HEK293 (cell line): ENCODE data around the gene ARHGEF4.

ENCODE experiments used
- CTCF ChIA-PET: fragments of 350-600 bp; formaldehyde crosslinking; extraction: SDS; loops from one replicate; lab custom pipeline; 2021; ENCODE audit warnings: antibody characterized with exemption; lab: Yijun Ruan, JAX
- POLR2A ChIA-PET: fragments of 300-600 bp; formaldehyde crosslinking; extraction: SDS; loops from one replicate; lab custom pipeline; 2020; ENCODE audit warnings: antibody characterized with exemption, inconsistent platforms; lab: Yijun Ruan, JAX
- H3K27ac ChIP-seq: fragments of 200-500 bp; sonication (Bioruptor generic); 2 replicates; pipeline ENCODE4 v1.5.1; 2014; ENCODE audit warnings: low read depth, low read length, control low read depth, inconsistent platforms; ENCODE audit errors: extremely low read depth
- H3K36me3 ChIP-seq, 2 experiments: fragments of 200-500 bp in 1 of 2; sonication (Bioruptor generic) in 1 of 2; 1 replicate in 1 of 2; 2 replicates in 1 of 2; pipeline ENCODE4 v1.5.1; 2014 to 2017; ENCODE audit warnings: inconsistent platforms in 2 of 2, low read length in 2 of 2; ENCODE audit not compliant: control insufficient read depth in 2 of 2, insufficient read depth in 1 of 2
- H3K4me1 ChIP-seq: fragments of 200-500 bp; sonication (Bioruptor generic); 2 replicates; pipeline ENCODE4 v1.5.1; 2014; ENCODE audit warnings: mild to moderate bottlenecking, low read length, inconsistent platforms; ENCODE audit not compliant: control insufficient read depth, insufficient read depth
- H3K4me3 ChIP-seq: 2 replicates; pipeline ENCODE4 v1.5.1; 2011; ENCODE audit warnings: low read depth, mild to moderate bottlenecking, control low read depth, low read length, moderate library complexity
- H3K9me3 ChIP-seq: fragments of 200-500 bp; sonication (Bioruptor generic); 2 replicates; pipeline ENCODE4 v1.5.1; 2014; ENCODE audit warnings: low read depth, low read length, inconsistent platforms; ENCODE audit not compliant: control insufficient read depth, insufficient read depth
- GLI2 ChIP-seq: fragments of 450-650 bp; formaldehyde crosslinking; IDR thresholded peaks from 2 replicates; pipeline ENCODE4; 2017; ENCODE audit warnings: missing biosample characterization, missing genetic modification characterization, low read depth, borderline replicate concordance
- GLI4 ChIP-seq: fragments of 450-650 bp; formaldehyde crosslinking; IDR thresholded peaks from 2 replicates; pipeline ENCODE4 v1.5.1; 2016; ENCODE audit warnings: missing biosample characterization, missing genetic modification characterization
- HOXA7 ChIP-seq: sonication (generic); formaldehyde crosslinking; IDR thresholded peaks from 2 replicates; pipeline ENCODE4 v1.8.1; 2022; ENCODE audit warnings: missing genetic modification reagents, borderline replicate concordance
- MZF1 ChIP-seq: fragments of 450-650 bp; formaldehyde crosslinking; IDR thresholded peaks from 2 replicates; pipeline ENCODE4 v1.5.1; 2017; ENCODE audit warnings: missing biosample characterization, missing genetic modification characterization, borderline replicate concordance
- SCRT2 ChIP-seq: fragments of 450-650 bp; formaldehyde crosslinking; IDR thresholded peaks from 2 replicates; pipeline ENCODE4 v1.5.1; 2016; ENCODE audit warnings: missing biosample characterization, missing genetic modification characterization
- ZBTB20 ChIP-seq: fragments of 450-650 bp; formaldehyde crosslinking; IDR thresholded peaks from 2 replicates; pipeline ENCODE4 v1.5.1; 2016; ENCODE audit warnings: missing biosample characterization, missing genetic modification characterization
- ZBTB7A ChIP-seq: fragments of 450-650 bp; formaldehyde crosslinking; IDR thresholded peaks from 2 replicates; pipeline ENCODE4 v1.5.1; 2016; ENCODE audit warnings: low read depth, missing biosample characterization, missing genetic modification characterization
- ZFHX2 ChIP-seq: fragments of 450-650 bp; formaldehyde crosslinking; conservative IDR thresholded peaks from 2 replicates; pipeline ENCODE4 v1.5.1; 2016; ENCODE audit warnings: missing biosample characterization, missing genetic modification characterization
- ZFP3 ChIP-seq: fragments of 450-650 bp; formaldehyde crosslinking; IDR thresholded peaks from 2 replicates; pipeline ENCODE4 v1.5.1; 2016; ENCODE audit warnings: low read depth, missing biosample characterization, missing genetic modification characterization
- ZFP69B ChIP-seq: fragments of 450-650 bp; formaldehyde crosslinking; IDR thresholded peaks from 2 replicates; pipeline ENCODE4 v1.5.1; 2016; ENCODE audit warnings: missing biosample characterization, missing genetic modification characterization
- ZNF155 ChIP-seq: fragments of 450-650 bp; formaldehyde crosslinking; IDR thresholded peaks from 2 replicates; pipeline ENCODE4 v1.5.1; 2016; ENCODE audit warnings: missing biosample characterization, missing genetic modification characterization
- ZNF19 ChIP-seq: fragments of 450-650 bp; formaldehyde crosslinking; IDR thresholded peaks from 2 replicates; pipeline ENCODE4; 2016; ENCODE audit warnings: missing biosample characterization, missing genetic modification characterization, low read depth
- ZNF280C ChIP-seq: fragments of 450-650 bp; formaldehyde crosslinking; IDR thresholded peaks from 2 replicates; pipeline ENCODE4 v1.5.1; 2016; ENCODE audit warnings: missing biosample characterization, missing genetic modification characterization
- ZNF548 ChIP-seq: fragments of 450-650 bp; formaldehyde crosslinking; IDR thresholded peaks from 2 replicates; pipeline ENCODE4 v1.5.1; 2016; ENCODE audit warnings: missing biosample characterization, missing genetic modification characterization
- ZNF549 ChIP-seq: fragments of 450-650 bp; IDR thresholded peaks from 2 replicates; pipeline ENCODE4 v1.5.1; 2018; ENCODE audit warnings: missing biosample characterization, missing genetic modification characterization, mild to moderate bottlenecking, inconsistent platforms, moderate library complexity
- ZNF596 ChIP-seq: fragments of 450-650 bp; IDR thresholded peaks from 2 replicates; pipeline ENCODE4 v1.5.0; 2018; ENCODE audit warnings: missing biosample characterization, mild to moderate bottlenecking, missing genetic modification characterization, moderate library complexity
- ZNF600 ChIP-seq: fragments of 450-650 bp; formaldehyde crosslinking; IDR thresholded peaks from 2 replicates; pipeline ENCODE4 v1.5.1; 2016; ENCODE audit warnings: missing biosample characterization, missing genetic modification characterization
- ZNF660 ChIP-seq: fragments of 450-650 bp; IDR thresholded peaks from 2 replicates; pipeline ENCODE4 v1.5.1; 2018; ENCODE audit warnings: missing biosample characterization, mild to moderate bottlenecking, missing genetic modification characterization
- ZNF677 ChIP-seq: fragments of 450-650 bp; IDR thresholded peaks from 2 replicates; pipeline ENCODE4 v1.5.0; 2018; ENCODE audit warnings: missing biosample characterization, mild to moderate bottlenecking, missing genetic modification characterization, moderate library complexity
- ZNF791 ChIP-seq: fragments of 450-650 bp; formaldehyde crosslinking; IDR thresholded peaks from 2 replicates; pipeline ENCODE4 v1.5.1; 2016; ENCODE audit warnings: missing biosample characterization, missing genetic modification characterization
- ZSCAN16 ChIP-seq: fragments of 450-650 bp; formaldehyde crosslinking; IDR thresholded peaks from 2 replicates; pipeline ENCODE4 v1.5.1; 2016; ENCODE audit warnings: missing biosample characterization, missing genetic modification characterization
- ZSCAN4 ChIP-seq: fragments of 450-650 bp; formaldehyde crosslinking; IDR thresholded peaks from 2 replicates; pipeline ENCODE4 v1.5.1; 2017; ENCODE audit warnings: missing biosample characterization, missing genetic modification characterization
- TF ChIP-seq, protein P1 (sequence below): fragments of 450-650 bp; formaldehyde crosslinking; IDR thresholded peaks from 2 replicates; pipeline ENCODE4 v1.5.1; 2016; ENCODE audit warnings: missing biosample characterization, missing genetic modification characterization
- TF ChIP-seq, protein P2 (sequence below): fragments of 450-650 bp; formaldehyde crosslinking; IDR thresholded peaks from 2 replicates; pipeline ENCODE4; 2016; ENCODE audit warnings: missing biosample characterization, missing genetic modification characterization

Gene ARHGEF4

GRCh38 chr2:130826821-130827501 lies 9.8 kb upstream of the ARHGEF4 start:
- TF ChIP-seq ZNF660 (no peak), ZNF596 (tag by site-specific recombination) (no peak), ZFHX2 (tag by site-specific recombination) (no peak), SCRT2 (tag by site-specific recombination) (no peak), ZNF19 (no peak), ZFP69B (no peak), ZNF791 (no peak), GLI2 (no peak), HOXA7 (CRISPR knock-in tag) (no peak)
- TF ChIP-seq, protein P1, sequence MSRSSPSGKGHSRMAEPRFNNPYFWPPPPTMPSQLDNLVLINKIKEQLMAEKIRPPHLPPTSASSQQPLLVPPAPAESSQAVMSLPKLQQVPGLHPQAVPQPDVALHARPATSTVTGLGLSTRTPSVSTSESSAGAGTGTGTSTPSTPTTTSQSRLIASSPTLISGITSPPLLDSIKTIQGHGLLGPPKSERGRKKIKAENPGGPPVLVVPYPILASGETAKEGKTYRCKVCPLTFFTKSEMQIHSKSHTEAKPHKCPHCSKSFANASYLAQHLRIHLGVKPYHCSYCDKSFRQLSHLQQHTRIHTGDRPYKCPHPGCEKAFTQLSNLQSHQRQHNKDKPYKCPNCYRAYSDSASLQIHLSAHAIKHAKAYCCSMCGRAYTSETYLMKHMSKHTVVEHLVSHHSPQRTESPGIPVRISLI (tag by site-specific recombination): no peak
- TF ChIP-seq, all 188 proteins: peak for 0
- CTCF ChIA-PET: interaction anchor here (1.1 kb wide), 1 partner anchor 29 kb away, joined by 4 read pairs; no protein-coding TSS in a partner anchor
- Histone ChIP-seq H3K4me3 (no peak overlapping the region), H3K27ac (no peak overlapping the region), H3K9me3 (no peaks in the 10 kb centered on the region), H3K36me3 (no peaks in the 10 kb centered on the region), H3K4me1 (no peaks in the 10 kb centered on the region)
- POLR2A ChIA-PET: no interaction called here

DNA sequence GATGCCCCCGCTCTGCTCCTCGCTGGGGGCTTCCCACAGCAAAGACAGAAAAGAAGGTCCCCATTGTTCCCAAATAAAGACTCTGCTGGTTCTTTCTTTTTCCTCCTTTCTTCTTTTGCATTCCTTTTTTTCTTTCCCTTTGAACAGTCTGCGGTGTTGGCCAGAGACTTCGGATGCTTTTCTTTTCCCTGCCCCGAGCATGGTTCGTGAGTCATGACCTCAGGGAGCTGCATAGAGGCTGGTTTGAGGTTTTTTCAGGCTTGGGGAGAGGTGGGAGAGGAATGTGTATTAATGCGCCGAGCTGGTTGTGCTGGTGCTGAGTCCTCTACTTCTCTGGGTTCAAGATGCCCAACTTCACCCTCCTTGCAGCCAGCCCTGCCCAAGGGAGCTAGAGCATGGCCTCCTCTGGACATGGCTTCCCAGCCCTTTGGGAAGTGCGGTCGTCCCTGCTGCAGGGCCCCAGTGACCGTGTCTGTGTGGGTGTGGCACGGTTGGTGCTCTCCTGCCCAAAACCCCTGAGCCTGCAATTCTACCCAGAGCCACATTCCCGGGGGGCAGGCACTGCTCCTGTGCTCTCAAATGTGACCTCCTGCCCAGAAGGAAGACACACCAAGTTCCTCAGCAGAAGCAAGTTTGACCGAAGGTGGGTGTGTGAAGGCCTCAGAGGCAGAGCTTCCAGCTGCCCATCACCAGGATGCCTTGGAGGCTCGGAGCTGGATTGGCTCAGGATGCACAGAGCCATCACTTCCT lies 9.0 kb upstream of the ARHGEF4 start:
- Histone ChIP-seq H3K36me3 (no peaks in the 10 kb centered on the region), H3K4me1 (no peaks in the 10 kb centered on the region), H3K4me3 (no peak overlapping the region), H3K27ac (no peak overlapping the region), H3K9me3 (no peaks in the 10 kb centered on the region)
- POLR2A ChIA-PET: no interaction called here
- TF ChIP-seq ZBTB7A (no peak), ZBTB20 (tag by site-specific recombination) (peak; percentile 22; the same call in 1 of the 2 replicates)
- CTCF ChIA-PET: no interaction called here

GRCh38 chr2:130828461-130828860 lies 8.3 kb upstream of the ARHGEF4 start:
- ChIA-PET POLR2A (no interaction called here), CTCF (no interaction called here)
- H3K4me1 ChIP-seq: no peaks in the 10 kb centered on the region
- no peak overlapping the region for H3K4me3 ChIP-seq
- no peak overlapping the region for H3K27ac ChIP-seq
- no peaks in the 10 kb centered on the region for H3K36me3 ChIP-seq
- H3K9me3 ChIP-seq: no peaks in the 10 kb centered on the region
- TF ChIP-seq ZBTB20 (tag by site-specific recombination) (no peak), ZNF549 (tag by site-specific recombination) (no peak), MZF1 (tag by site-specific recombination) (no peak), ZSCAN4 (tag by site-specific recombination) (no peak), ZFP3 (tag by site-specific recombination) (no peak), ZNF280C (no peak), ZNF548 (no peak), ZNF677 (tag by site-specific recombination) (no peak), ZNF660 (no peak), ZSCAN16 (tag by site-specific recombination) (no peak), GLI4 (no peak), ZNF600 (tag by site-specific recombination) (no peak), ZNF155 (no peak), ZNF19 (no peak)
- TF ChIP-seq, protein P2, sequence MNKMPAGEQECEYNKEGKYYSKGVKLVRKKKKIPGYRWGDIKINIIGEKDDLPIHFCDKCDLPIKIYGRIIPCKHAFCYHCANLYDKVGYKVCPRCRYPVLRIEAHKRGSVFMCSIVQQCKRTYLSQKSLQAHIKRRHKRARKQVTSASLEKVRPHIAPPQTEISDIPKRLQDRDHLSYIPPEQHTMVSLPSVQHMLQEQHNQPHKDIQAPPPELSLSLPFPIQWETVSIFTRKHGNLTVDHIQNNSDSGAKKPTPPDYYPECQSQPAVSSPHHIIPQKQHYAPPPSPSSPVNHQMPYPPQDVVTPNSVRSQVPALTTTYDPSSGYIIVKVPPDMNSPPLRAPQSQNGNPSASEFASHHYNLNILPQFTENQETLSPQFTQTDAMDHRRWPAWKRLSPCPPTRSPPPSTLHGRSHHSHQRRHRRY (tag by site-specific recombination): no peak
